22Rv1 (cell line): Measurements from ENCODE around the gene SMG9.

ENCODE experiments used
- CTCF ChIP-seq: fragments of 450-650 bp; IDR thresholded peaks from 2 replicates; pipeline ENCODE4 v1.5.1; 2017; ENCODE audit warnings: mild to moderate bottlenecking
- ZFX ChIP-seq: fragments of 450-650 bp; IDR thresholded peaks from 2 replicates; pipeline ENCODE4 v1.6.1; 2017; ENCODE audit warnings: antibody characterized with exemption, borderline replicate concordance

GRCh38 chr19:43726736-43727592 is 27.8 kb downstream of the SMG9 start:
- no peak for TF ChIP-seq CTCF
- TF ChIP-seq ZFX, result no peak
